Neural cell (in vitro differentiated cells): ENCODE measurements around the gene FYCO1. TPM values are rescaled to one million over a fixed set of nuclear protein-coding genes. Genes with fewer than 3 reads are reported as not detected.

Source experiments
- H2AFZ ChIP-seq: fragments of 200-600, 300-800 bp; sonication (generic), shearing (Covaris generic); 2 replicates; pipeline ENCODE4 v1.6.0; 2014; ENCODE audit warnings: low read depth, mild to moderate bottlenecking, antibody characterized with exemption, low read length, moderate library complexity
- H3F3A ChIP-seq: fragments of 200-600 bp; shearing (Covaris generic); 2 replicates; pipeline ENCODE4 v1.6.1; 2016; ENCODE audit warnings: mild to moderate bottlenecking, moderate library complexity, mixed read lengths, antibody characterized with exemption, low read length; ENCODE audit not compliant: insufficient read depth, poor library complexity, severe bottlenecking
- H3K27ac ChIP-seq: fragments of 200-600, 300-800 bp; sonication (generic), shearing (Covaris generic); 2 replicates; pipeline ENCODE4 v1.5.1; 2014; ENCODE audit warnings: mild to moderate bottlenecking, low read length, moderate library complexity
- H3K27me3 ChIP-seq: fragments of 300-800, 200-600 bp; sonication (generic), shearing (Covaris generic); 2 replicates; pipeline ENCODE4 v1.6.0; 2014; ENCODE audit warnings: mild to moderate bottlenecking, low read depth, low read length, moderate library complexity; ENCODE audit not compliant: insufficient read depth
- H3K36me3 ChIP-seq: fragments of 300-800, 200-600 bp; sonication (generic), shearing (Covaris generic); 2 replicates; pipeline ENCODE4 v1.5.1; 2014; ENCODE audit warnings: mild to moderate bottlenecking, antibody characterized with exemption, low read length, moderate library complexity; ENCODE audit not compliant: insufficient read depth
- H3K4me2 ChIP-seq: fragments of 300-800, 200-600 bp; sonication (generic), shearing (Covaris generic); 2 replicates; pipeline ENCODE4 v1.6.0; 2014; ENCODE audit warnings: mild to moderate bottlenecking, low read length
- H3K4me3 ChIP-seq: fragments of 300-800, 200-600 bp; sonication (generic), shearing (Covaris generic); 2 replicates; pipeline ENCODE4 v1.5.1; 2014; ENCODE audit warnings: mild to moderate bottlenecking, low read length, moderate library complexity
- H3K79me2 ChIP-seq: fragments of 200-600 bp; shearing (Covaris generic); replicated peaks from 2 replicates; pipeline ENCODE4 v1.6.0; 2014; ENCODE audit warnings: mild to moderate bottlenecking, low read length, moderate library complexity; ENCODE audit not compliant: insufficient read depth
- H3K9ac ChIP-seq: fragments of 300-800, 200-600 bp; sonication (generic), shearing (Covaris generic); 2 replicates; pipeline ENCODE4 v1.6.1; 2016; ENCODE audit warnings: mild to moderate bottlenecking, low read length, mixed read lengths
- H3K9me2 ChIP-seq: fragments of 200-600 bp; shearing (Covaris generic); 2 replicates; pipeline ENCODE4 v1.6.1; 2016; ENCODE audit warnings: mild to moderate bottlenecking, low read length, mixed read lengths; ENCODE audit not compliant: insufficient read depth
- H3K9me3 ChIP-seq: fragments of 200-600, 300-800 bp; sonication (generic), shearing (Covaris generic); 2 replicates; pipeline ENCODE4 v1.6.1; 2016; ENCODE audit warnings: mild to moderate bottlenecking, mixed run types, low read length, moderate library complexity, mixed read lengths
- H4K20me1 ChIP-seq: fragments of 200-600 bp; shearing (Covaris generic); 2 replicates; pipeline ENCODE4 v1.6.1; 2016; ENCODE audit warnings: mild to moderate bottlenecking, mixed run types; ENCODE audit not compliant: insufficient read depth
- EP300 ChIP-seq: fragments of 450-650 bp; conservative IDR thresholded peaks from 2 replicates; pipeline ENCODE4 v1.6.1; 2014; ENCODE audit warnings: antibody characterized with exemption, mild to moderate bottlenecking, moderate library complexity; ENCODE audit not compliant: poor library complexity, severe bottlenecking
- EZH2 ChIP-seq: fragments of 200-600, 300-800 bp; shearing (Covaris generic), sonication (generic); IDR thresholded peaks from 2 replicates; pipeline ENCODE4 v1.6.1; 2014; ENCODE audit warnings: antibody characterized with exemption, low read length, borderline replicate concordance, mild to moderate bottlenecking; ENCODE audit not compliant: insufficient read depth, poor library complexity, severe bottlenecking
- MXI1 ChIP-seq: fragments of 450-650 bp; conservative IDR thresholded peaks from 2 replicates; pipeline ENCODE4 v1.6.1; 2014; ENCODE audit warnings: antibody characterized with exemption, mild to moderate bottlenecking; ENCODE audit not compliant: poor library complexity, severe bottlenecking
- POLR2AphosphoS5 ChIP-seq: IDR thresholded peaks from 2 replicates; pipeline ENCODE4 v1.6.1; 2012
- RAD21 ChIP-seq: fragments of 450-650 bp; conservative IDR thresholded peaks from 2 replicates; pipeline ENCODE4 v1.6.1; 2014; ENCODE audit warnings: antibody characterized with exemption, mild to moderate bottlenecking, moderate library complexity
- SMC3 ChIP-seq: fragments of 450-650 bp; conservative IDR thresholded peaks from 2 replicates; pipeline ENCODE4 v1.6.1; 2014; ENCODE audit warnings: antibody characterized with exemption, mild to moderate bottlenecking, moderate library complexity; ENCODE audit not compliant: poor library complexity
- TAF1 ChIP-seq: IDR thresholded peaks from 2 replicates; pipeline ENCODE4 v1.6.1; 2012; ENCODE audit warnings: low read depth
- polyA plus RNA-seq: library from polyadenylated mRNA; depleted of rRNA; stranded (reverse); fragments of >200 nt; gene quantifications from 2 replicates; pipeline ENCODE4 v1.2.3, GENCODE V29; 2014
- TF ChIP-seq, protein P1 (sequence below): fragments of 450-650 bp; IDR thresholded peaks from 2 replicates; pipeline ENCODE4 v1.5.1; 2014; ENCODE audit warnings: antibody characterized with exemption, mild to moderate bottlenecking, moderate library complexity; ENCODE audit not compliant: poor library complexity, severe bottlenecking
- TF ChIP-seq, protein P2 (sequence below): IDR thresholded peaks from 2 replicates; pipeline ENCODE4 v1.6.1; 2012; ENCODE audit warnings: borderline replicate concordance

The FYCO1 gene
- polyA plus RNA-seq, 1 donor from 2014 or later: 0.12 TPM

DNA sequence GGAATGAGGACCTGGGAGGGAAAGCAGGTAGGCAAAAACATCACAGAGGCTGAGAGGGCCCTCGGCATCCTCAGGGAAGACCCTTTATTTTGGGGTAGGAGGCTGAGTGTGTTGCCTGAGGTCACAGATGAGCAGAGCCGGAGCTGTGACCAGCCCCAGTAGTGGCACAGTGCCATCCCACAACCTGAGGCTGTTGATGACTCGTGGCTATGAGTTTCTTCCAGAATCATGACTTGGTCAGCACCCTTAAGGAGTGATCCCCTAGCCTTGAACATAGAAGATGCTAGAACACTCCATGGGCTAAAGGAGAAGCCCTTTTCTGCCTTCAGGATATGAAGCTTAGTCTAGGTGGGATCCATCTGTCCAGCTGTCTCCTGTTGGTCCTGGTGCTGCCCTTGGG lies 71.9 kb downstream of the FYCO1 start:
- no peak overlapping the region for H3K9ac ChIP-seq
- no peaks in the 10 kb centered on the region for H3K36me3 ChIP-seq
- H4K20me1 ChIP-seq: no peaks in the 10 kb centered on the region
- no peaks in the 10 kb centered on the region for H3K9me3 ChIP-seq
- H2AFZ ChIP-seq: no peak overlapping the region
- H3K27me3 ChIP-seq: no peaks in the 10 kb centered on the region
- H3K27ac ChIP-seq: no peak overlapping the region
- no peaks in the 10 kb centered on the region for H3K9me2 ChIP-seq
- H3K79me2 ChIP-seq: no peaks in the 10 kb centered on the region
- H3K4me2 ChIP-seq: no peak overlapping the region
- H3F3A ChIP-seq: no peaks in the 10 kb centered on the region
- no peak overlapping the region for H3K4me3 ChIP-seq
- TF ChIP-seq EP300 (no peak), POLR2AphosphoS5 (no peak), TAF1 (no peak), RAD21 (no peak), EZH2 (no peak), MXI1 (no peak), SMC3 (no peak)
- TF ChIP-seq, protein P1, sequence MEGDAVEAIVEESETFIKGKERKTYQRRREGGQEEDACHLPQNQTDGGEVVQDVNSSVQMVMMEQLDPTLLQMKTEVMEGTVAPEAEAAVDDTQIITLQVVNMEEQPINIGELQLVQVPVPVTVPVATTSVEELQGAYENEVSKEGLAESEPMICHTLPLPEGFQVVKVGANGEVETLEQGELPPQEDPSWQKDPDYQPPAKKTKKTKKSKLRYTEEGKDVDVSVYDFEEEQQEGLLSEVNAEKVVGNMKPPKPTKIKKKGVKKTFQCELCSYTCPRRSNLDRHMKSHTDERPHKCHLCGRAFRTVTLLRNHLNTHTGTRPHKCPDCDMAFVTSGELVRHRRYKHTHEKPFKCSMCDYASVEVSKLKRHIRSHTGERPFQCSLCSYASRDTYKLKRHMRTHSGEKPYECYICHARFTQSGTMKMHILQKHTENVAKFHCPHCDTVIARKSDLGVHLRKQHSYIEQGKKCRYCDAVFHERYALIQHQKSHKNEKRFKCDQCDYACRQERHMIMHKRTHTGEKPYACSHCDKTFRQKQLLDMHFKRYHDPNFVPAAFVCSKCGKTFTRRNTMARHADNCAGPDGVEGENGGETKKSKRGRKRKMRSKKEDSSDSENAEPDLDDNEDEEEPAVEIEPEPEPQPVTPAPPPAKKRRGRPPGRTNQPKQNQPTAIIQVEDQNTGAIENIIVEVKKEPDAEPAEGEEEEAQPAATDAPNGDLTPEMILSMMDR: no peak
- TF ChIP-seq, protein P2, sequence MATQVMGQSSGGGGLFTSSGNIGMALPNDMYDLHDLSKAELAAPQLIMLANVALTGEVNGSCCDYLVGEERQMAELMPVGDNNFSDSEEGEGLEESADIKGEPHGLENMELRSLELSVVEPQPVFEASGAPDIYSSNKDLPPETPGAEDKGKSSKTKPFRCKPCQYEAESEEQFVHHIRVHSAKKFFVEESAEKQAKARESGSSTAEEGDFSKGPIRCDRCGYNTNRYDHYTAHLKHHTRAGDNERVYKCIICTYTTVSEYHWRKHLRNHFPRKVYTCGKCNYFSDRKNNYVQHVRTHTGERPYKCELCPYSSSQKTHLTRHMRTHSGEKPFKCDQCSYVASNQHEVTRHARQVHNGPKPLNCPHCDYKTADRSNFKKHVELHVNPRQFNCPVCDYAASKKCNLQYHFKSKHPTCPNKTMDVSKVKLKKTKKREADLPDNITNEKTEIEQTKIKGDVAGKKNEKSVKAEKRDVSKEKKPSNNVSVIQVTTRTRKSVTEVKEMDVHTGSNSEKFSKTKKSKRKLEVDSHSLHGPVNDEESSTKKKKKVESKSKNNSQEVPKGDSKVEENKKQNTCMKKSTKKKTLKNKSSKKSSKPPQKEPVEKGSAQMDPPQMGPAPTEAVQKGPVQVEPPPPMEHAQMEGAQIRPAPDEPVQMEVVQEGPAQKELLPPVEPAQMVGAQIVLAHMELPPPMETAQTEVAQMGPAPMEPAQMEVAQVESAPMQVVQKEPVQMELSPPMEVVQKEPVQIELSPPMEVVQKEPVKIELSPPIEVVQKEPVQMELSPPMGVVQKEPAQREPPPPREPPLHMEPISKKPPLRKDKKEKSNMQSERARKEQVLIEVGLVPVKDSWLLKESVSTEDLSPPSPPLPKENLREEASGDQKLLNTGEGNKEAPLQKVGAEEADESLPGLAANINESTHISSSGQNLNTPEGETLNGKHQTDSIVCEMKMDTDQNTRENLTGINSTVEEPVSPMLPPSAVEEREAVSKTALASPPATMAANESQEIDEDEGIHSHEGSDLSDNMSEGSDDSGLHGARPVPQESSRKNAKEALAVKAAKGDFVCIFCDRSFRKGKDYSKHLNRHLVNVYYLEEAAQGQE: no peak

DNA sequence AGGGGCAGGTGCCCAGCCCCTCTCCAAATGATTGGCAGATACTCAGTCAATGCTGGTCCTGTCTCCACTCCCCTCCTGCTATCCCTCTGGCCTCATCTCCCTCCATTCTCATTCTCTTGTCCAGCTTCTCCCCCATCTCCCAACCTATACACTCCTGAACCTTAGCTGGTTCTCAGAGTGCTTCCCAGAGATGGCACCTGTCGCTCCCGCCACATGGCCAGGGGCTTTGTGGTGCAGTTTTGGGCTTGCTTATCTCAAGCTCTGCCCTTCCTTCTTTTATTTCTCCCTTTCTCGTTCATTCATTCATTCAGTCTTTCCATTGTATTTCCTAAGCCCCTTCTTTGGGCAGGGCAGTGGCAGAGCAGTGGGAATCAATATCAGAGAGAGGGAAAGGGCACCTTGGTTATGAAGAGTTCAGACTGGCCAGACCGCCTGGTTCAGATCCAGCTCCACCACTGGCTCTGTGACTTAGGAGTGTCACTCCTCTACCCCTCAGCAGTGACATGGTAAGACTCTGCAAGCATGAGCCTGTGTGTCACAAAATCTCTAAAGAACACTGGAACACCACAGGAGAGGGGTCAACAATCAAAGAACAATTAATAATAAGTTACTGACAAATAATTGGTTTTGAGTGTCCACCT lies 72.6 kb downstream of the FYCO1 start:
- H3F3A ChIP-seq: no peaks in the 10 kb centered on the region
- no peak overlapping the region for H2AFZ ChIP-seq
- no peak overlapping the region for H3K27ac ChIP-seq
- H4K20me1 ChIP-seq: no peaks in the 10 kb centered on the region
- H3K9me2 ChIP-seq: no peaks in the 10 kb centered on the region
- H3K4me2 ChIP-seq: no peak overlapping the region
- H3K79me2 ChIP-seq: no peaks in the 10 kb centered on the region
- no peaks in the 10 kb centered on the region for H3K27me3 ChIP-seq
- H3K9ac ChIP-seq: no peak overlapping the region
- TF ChIP-seq EZH2 (no peak), SMC3 (no peak), POLR2AphosphoS5 (no peak), RAD21 (no peak), MXI1 (no peak), EP300 (no peak), TAF1 (no peak)
- TF ChIP-seq, protein P1: no peak
- TF ChIP-seq, protein P2: no peak
- no peaks in the 10 kb centered on the region for H3K9me3 ChIP-seq
- H3K4me3 ChIP-seq: no peak overlapping the region
- H3K36me3 ChIP-seq: no peaks in the 10 kb centered on the region
